ENCODE measurements around the gene BAD. TPM values are rescaled to one million over a fixed set of nuclear protein-coding genes. Genes with fewer than 3 reads are reported as not detected.

The BAD gene
- total RNA-seq, 1 experiment from 2014 or later: 368 TPM

- TF ChIP-seq EZH2phosphoT487 (IDR thresholded peaks at IDR 0.05; ENCODE audit: borderline replicate concordance, low read length): no peak
- peak; percentile 66 for TF ChIP-seq CTCF (conservative IDR thresholded peaks at IDR 0.05; ENCODE audit: low read depth, low read length)
- H3K9me3 ChIP-seq (ENCODE audit: low read length): no peaks in the 10 kb centered on the region
- intact Hi-C loops (cut with micrococcal nuclease): loop anchor here (2.0 kb wide), 2 partner anchors 15 kb away; partner anchors contain the start of gene CATSPERZ
- peaks cover 5% of the 10 kb centered on the region; the same call in 1 of the 2 replicates for H3K27me3 ChIP-seq (ENCODE audit: low read length)
- no peak overlapping the region for H3K27ac ChIP-seq (ENCODE audit: low read length)
- ATAC-seq (peak; percentile 22), DNase-seq (peak; percentile 55)
- H3K9me2 ChIP-seq (replicated peaks; ENCODE audit: low read length): no peaks in the 10 kb centered on the region
- H3K79me2 ChIP-seq (ENCODE audit: low read length): peaks cover 28% of the 10 kb centered on the region
- peaks cover 18% of the 10 kb centered on the region for H3K4me1 ChIP-seq (ENCODE audit: insufficient read depth, low read length)
- ChIA-PET POLR2A (ENCODE audit: unreplicated experiment) (interaction anchor here (0.5 kb wide), 1 partner anchor 112 kb away, joined by 4 read pairs; no protein-coding TSS in a partner anchor), CTCF (interaction anchor here (1.0 kb wide), 1 partner anchor 34 kb away, joined by 3 read pairs; no protein-coding TSS in a partner anchor)
- peak overlapping the region; percentile 90 for H3K4me2 ChIP-seq (ENCODE audit: low read length)
- no peaks in the 10 kb centered on the region for H3K36me3 ChIP-seq (ENCODE audit: low read depth, low read length)
- H3K9ac ChIP-seq (ENCODE audit: low read length): peak overlapping the region; percentile 75
- H2AFZ ChIP-seq (ENCODE audit: low read length): peak overlapping the region; percentile 88
- BruUV-seq (replicated peaks): TSS peak; percentile 15
- peak overlapping the region; percentile 73 for H3K4me3 ChIP-seq (ENCODE audit: low read length)
- H4K20me1 ChIP-seq (ENCODE audit: low read length): no peaks in the 10 kb centered on the region
- H3F3A ChIP-seq (ENCODE audit: low read length, unreplicated experiment): no peaks in the 10 kb centered on the region
Measured at GRCh38 chr11:64285885-64286800, 1.7 kb upstream of the BAD start.

GRCh38 chr11:64284962-64285884 is 758 bp upstream of the BAD start, which contains the start of gene GPR137:
Gene GPR137, plus strand, starts transcription at chr11:64285848. Its CDS starts 677 bp downstream, at chr11:64286525.
- Histone ChIP-seq H3K9ac (ENCODE audit: low read length) (peak within 1 kb of the TSS; percentile 75), H3K4me2 (ENCODE audit: low read length) (peak within 1 kb of the TSS; percentile 90), H3K27ac (ENCODE audit: low read length) (peak within 1 kb of the TSS; percentile 62), H2AFZ (ENCODE audit: low read length) (peak within 1 kb of the TSS; percentile 88), H3K4me1 (ENCODE audit: insufficient read depth, low read length) (peaks cover 18% of the 10 kb centered on the region), H3K9me2 (replicated peaks; ENCODE audit: low read length) (no peaks in the 10 kb centered on the region), H3K4me3 (ENCODE audit: low read length) (peak within 1 kb of the TSS; percentile 73), H3K27me3 (ENCODE audit: low read length) (no peaks in the 10 kb centered on the region), H4K20me1 (ENCODE audit: low read length) (no peaks in the 10 kb centered on the region), H3K79me2 (ENCODE audit: low read length) (peaks cover 28% of the 10 kb centered on the region), H3K36me3 (ENCODE audit: low read depth, low read length) (no peaks in the 10 kb centered on the region), H3K9me3 (ENCODE audit: low read length) (no peaks in the 10 kb centered on the region), H3F3A (ENCODE audit: low read length, unreplicated experiment) (no peaks in the 10 kb centered on the region)
- CTCF ChIA-PET: interaction anchor here (1.0 to 1.1 kb wide), 2 partner anchors 9 to 33 kb away, joined by 3 read pairs; no protein-coding TSS in a partner anchor
- ATAC-seq (peak; percentile 47), DNase-seq (peak; percentile 79)
- intact Hi-C loops (cut with micrococcal nuclease): loop anchor here (2.0 kb wide), 2 partner anchors 14 to 16 kb away; partner anchors contain the start of gene CATSPERZ
- TSS peak; percentile 91 for BruUV-seq (replicated peaks)
- POLR2A ChIA-PET (ENCODE audit: unreplicated experiment): no interaction called here
- TF ChIP-seq EZH2 (IDR thresholded peaks at IDR 0.05; ENCODE audit: low read length, unreplicated experiment) (no peak), CTCF (conservative IDR thresholded peaks at IDR 0.05; ENCODE audit: low read depth, low read length) (no peak), EZH2phosphoT487 (IDR thresholded peaks at IDR 0.05; ENCODE audit: borderline replicate concordance, low read length) (no peak)

All from PC-3 (cell line).